CD1c-positive myeloid dendritic cell (primary cell): Measurements from ENCODE around the gene STK39.

Source experiments
- DNase-seq: peaks from one replicate; pipeline ENCODE4 v3.0.0-alpha.2; 2016; ENCODE audit errors: extremely low spot score

Gene STK39

DNA sequence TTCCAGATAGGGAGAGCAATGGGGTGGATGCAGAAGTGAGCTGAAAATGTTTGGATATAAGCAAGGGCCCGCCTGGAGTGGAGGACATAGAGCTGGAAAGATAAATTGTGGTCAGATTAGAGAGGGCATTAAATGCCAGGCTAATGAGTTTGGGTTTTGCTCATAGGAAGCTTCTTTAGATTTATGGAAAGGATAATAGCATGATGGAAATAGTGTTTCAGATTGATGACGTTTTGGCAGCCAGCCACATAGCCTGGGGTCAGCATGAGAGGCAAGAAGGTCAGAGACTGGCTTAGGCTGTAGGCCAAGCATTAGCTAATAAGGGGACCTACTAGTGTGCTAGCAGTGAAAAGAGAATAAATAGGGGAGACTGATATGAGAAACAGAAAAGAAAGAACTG lies 321.6 kb downstream of the STK39 start:
- DNase-seq = no peak

DNA sequence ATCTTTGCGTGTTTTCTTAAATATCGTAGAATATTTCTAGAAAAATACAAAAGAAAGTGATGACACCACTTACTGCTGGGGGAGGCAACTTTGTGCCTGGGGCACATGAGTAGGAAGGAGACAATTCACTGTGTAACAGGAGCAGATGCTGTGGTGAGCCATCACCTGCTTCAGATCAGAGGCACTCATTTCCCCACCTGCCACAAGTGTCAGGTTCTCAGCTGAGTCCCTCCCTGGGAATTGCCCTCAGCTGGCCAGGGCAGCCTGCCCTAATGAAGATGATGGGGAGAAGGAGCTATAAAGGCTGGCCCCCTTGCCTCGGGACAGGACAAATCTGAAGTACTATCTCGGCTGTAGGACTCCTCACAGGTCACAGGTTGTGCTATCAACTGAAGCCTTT lies 322.8 kb downstream of the STK39 start:
- DNase-seq = no peak

DNA sequence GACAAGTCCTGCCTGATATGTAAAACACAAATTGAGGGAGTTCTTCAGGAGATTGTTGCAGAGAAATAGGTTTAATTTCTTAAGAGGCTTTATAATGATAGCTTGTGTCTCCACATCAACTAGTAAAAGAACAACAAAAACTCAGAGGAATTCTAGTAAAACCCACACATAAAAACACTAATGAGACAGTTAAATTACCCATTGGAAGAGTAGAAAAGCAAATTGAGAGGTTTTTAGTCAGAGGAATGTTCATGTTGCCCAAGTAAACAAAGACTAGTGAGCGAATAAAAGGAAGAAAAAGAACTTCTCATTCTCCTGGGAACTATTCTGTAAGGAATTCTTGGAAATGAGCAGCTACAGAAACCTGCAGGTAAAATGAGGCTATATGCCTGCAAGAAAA lies 330.6 kb downstream of the STK39 start:
- no peak for DNase-seq

DNA sequence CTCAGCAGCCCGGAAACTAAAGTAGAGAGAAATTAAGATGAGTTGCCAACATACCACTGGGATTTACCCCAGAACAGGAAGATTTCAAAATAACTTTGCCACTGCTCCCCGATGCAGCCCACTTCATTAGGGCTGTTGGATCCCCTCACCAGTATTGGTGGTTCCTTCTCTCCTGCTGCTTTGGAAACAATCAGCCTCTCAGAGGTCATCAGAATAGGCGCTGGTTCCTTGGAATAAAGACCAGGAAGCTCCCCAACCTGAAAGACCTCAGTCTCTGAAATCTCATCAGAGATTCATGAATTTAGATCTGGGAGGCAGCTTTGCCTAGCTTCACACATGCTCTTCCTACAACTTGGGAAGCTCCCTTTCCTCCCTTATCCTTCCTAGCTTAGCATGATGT lies 332.4 kb downstream of the STK39 start:
- DNase-seq = no peak

DNA sequence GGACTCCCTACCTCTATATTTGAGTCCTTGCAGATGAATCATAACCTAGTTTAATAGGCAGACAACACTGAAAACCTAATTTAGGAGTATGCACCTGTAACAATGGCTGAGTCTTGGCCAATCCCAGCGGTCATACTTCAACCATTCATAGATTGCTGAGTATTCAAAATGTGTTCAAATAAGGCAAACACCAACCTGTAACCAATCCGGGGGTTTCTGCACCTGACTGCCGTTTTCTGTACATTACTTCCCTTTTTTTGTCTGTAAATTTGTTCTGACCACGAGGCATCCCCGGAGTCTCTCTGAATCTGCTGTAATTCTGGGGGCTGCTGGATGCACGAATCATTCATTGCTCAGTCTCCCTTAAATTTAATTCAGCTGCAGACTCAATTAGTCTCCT lies 338.6 kb downstream of the STK39 start:
- no peak for DNase-seq

DNA sequence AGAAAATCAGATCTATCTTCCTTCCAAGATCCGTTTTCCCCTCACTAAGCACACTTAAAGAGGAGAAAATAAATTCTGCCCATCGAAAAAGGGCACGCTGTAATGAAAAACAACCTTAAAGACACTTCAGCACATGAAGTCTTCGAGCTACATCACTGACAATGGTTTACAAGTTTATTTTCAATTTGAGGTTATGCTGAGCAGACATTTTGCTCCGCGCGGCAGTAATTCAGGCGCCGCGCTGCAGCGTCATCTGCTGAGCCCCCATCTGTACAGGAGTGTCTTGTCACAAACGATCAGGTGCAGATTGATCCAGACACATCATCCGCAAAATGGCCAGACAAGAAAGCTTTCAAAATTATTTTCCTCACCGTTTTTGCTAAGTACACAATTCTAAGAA lies 341.7 kb downstream of the STK39 start:
- no peak for DNase-seq
